Retinal pigment epithelial cell (primary cell): ENCODE data around the gene KLRB1.
A peak's percentile ranks its signal among the peaks of the same experiment; 100 is the strongest.

Experiments
- DNase-seq: peaks from one replicate; pipeline ENCODE4 v3.0.0-alpha.2; 2010; ENCODE audit warnings: low read depth
- H3K4me3 ChIP-seq: 2 replicates; pipeline ENCODE4 v1.5.1; 2011; ENCODE audit warnings: mild to moderate bottlenecking, low read length, control low read depth, moderate library complexity
- CTCF ChIP-seq: conservative IDR thresholded peaks from 2 replicates; pipeline ENCODE4 v1.5.1; 2011; ENCODE audit warnings: low read depth, low read length, control low read depth, inconsistent platforms

Gene KLRB1

DNA sequence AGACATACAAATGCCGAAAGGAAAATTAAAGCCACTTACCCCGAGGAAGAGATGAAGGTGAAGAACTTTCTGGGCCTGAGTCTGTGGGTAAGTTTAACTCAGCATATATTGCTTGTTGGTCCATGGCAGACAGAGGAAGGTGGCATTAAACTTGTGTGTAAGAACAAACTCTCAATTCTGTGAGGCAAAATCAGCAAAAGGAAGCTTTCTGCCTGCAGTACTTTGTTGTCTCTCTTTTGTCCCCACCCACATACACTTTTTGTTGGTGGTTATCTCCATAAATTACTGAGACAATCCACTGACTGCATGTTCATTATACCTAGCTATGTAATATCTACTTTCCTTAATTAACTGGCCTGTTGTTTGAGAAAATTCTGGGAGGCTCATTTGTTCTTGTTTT, at the start of gene KLRB1:
Gene KLRB1 (minus strand): TSS at position 201 of the 400 bp plus-strand sequence. CDS start 77 bp downstream, at position 124.
- TF ChIP-seq CTCF, result no peak
- no peak within 1 kb of the TSS for H3K4me3 ChIP-seq

GRCh38 chr12:9651265-9651729, 43.6 kb upstream of the KLRB1 start:
- no peak overlapping the region for H3K4me3 ChIP-seq
- TF ChIP-seq CTCF, result no peak
- DNase-seq, result no peak

More for the DNA sequence above, at the start of gene KLRB1:
- DNase-seq, result no peak

- no peak for TF ChIP-seq CTCF
- no peak overlapping the region for H3K4me3 ChIP-seq
- no peak for DNase-seq
Measured at GRCh38 chr12:9650151-9650576, 42.4 kb upstream of the KLRB1 start.

DNA sequence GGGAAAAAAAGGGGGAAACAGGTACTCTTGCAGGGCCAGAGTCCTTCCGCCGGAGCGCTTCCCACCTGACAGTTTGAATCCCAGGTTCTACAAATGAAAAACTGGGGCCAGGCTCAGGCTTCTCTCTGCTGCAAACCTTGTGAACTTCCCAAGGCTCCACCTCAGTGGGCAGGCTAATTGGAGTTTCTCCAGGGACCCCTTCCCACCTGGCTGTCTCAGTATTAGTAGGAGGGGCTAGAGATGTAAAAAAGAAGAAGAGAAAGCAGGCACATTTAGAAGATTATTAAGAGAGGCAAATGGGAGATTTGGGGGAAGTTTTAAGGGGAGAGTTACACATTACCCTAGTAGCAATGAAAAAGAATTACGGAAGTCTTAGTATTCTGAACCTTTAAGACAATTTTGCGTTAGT, 41.8 kb upstream of the KLRB1 start:
- TF ChIP-seq CTCF, result no peak
- peak overlapping the region; percentile 81 for H3K4me3 ChIP-seq
- DNase-seq, result no peak

DNA sequence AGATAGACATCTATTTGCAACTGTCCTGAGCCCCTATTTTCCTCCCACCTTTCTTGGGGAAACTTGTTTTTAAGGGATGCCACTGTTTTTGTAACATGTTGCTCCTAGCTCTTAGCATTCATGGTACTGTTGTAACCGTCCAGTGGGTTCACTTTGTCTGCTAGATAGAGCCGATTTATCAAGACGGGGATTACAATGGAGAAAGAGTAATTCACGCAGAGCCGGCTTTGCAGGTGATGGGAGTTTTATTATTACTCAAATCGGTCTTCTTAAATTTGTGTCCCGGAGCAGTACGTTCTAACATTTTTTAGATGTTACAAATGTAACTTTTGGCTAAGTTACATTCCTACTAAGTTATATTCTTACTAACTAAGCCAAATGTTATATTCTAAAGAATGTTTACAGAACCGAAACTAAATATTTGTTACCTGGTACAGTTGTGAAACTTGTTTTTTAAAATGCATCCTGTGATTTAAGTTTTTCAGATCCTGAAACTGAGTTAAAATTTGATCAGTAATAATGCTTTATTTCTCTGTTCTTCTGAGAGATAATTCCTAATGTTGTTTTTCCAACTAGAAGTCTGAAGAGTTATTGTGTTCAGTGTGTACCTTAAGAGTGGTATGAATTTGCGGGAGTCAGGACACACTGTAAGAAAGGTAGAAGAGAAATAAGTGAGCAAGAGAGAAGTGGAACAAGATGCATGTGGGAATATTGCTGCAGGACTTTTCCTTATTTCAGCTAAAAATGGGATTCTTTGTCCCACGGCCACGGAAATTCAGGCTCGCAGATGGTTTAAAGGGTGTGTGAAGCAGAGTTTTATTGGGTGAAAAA, 41.2 kb upstream of the KLRB1 start:
- TF ChIP-seq CTCF, result no peak
- H3K4me3 ChIP-seq, result peak overlapping the region; percentile 81
- DNase-seq, result no peak

- TF ChIP-seq CTCF, result no peak
- peak overlapping the region; percentile 81 for H3K4me3 ChIP-seq
- no peak for DNase-seq
Measured at GRCh38 chr12:9647825-9648700, 40.3 kb upstream of the KLRB1 start.
